ENCODE measurements around the gene ANKRD2.
A peak's percentile ranks its signal among the peaks of the same experiment; 100 is the strongest.

The ANKRD2 gene

DNA sequence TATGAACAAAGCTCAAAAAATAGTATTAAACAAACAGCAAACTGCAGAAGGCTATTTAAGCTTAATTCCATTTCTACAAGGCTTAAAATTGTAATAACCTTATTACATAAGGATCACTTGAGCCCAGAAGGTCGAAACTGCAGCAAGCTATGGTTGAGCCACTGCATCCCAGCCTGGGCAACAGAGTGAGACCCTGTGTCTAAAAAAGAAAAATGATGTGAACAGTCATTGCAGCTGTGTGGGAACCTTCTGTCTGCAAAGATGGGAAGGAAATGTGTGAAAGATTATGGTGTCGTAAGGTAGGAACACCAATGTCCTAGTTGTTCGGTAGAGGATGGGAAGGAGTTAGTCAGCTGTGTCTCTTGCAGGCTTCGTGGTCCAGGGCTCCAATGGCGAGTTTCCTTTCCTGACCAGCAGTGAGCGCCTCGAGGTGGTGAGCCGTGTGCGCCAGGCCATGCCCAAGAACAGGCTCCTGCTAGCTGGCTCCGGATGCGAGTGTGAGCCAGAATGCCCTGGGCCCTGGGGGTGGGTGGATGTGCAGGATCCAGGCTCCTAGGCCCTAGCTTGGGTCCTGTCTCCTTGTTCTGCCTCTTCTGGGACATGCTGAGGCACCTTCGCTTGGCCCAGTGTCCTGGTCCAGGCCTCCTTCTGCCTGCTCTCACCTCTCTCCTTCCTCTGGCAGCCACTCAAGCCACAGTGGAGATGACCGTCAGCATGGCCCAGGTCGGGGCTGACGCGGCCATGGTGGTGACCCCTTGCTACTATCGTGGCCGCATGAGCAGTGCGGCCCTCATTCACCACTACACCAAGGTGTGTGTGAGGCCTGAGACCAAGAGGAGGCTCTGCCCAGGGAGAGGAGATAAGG, 26.1 kb downstream of the ANKRD2 start:
- DNase-seq, result no peak

- DNase-seq, result no peak
Observed at GRCh38 chr10:97599272-97599619, 26.7 kb downstream of the ANKRD2 start.

GRCh38 chr10:97600616-97601015, 28.0 kb downstream of the ANKRD2 start:
- DNase-seq, result no peak

GRCh38 chr10:97601268-97602215, 29.0 kb downstream of the ANKRD2 start:
- DNase-seq, result peak in 1 of 2 donors; percentile 19

DNA sequence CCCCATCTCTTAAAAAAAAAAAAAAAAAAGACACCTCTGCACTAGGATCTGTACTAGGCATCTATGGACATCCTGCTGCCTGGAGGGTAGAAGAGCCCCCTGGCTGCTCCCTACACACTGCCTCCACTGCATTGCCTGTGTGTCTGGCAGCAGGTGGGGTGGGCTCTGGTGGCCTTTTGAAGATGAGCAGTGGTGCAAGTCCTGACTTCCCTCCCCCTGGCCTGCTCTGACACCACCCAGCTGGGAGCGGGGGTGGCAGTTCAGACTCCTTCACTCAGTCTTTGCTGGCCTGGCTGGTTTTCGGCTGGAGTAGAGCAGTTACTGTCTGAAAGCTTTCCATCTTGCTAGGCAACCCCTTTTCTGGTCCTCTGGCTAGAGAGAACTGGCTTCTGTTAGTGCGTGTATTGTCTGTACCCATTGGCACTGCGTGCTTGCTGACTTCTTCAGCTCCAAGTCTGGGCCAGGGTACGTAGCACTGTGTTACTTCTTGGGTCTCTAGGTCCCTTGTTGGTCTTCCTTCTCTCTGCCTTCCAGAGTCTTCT, 34.6 kb downstream of the ANKRD2 start:
- peak in 1 of 2 donors; percentile 35 for DNase-seq

DNA sequence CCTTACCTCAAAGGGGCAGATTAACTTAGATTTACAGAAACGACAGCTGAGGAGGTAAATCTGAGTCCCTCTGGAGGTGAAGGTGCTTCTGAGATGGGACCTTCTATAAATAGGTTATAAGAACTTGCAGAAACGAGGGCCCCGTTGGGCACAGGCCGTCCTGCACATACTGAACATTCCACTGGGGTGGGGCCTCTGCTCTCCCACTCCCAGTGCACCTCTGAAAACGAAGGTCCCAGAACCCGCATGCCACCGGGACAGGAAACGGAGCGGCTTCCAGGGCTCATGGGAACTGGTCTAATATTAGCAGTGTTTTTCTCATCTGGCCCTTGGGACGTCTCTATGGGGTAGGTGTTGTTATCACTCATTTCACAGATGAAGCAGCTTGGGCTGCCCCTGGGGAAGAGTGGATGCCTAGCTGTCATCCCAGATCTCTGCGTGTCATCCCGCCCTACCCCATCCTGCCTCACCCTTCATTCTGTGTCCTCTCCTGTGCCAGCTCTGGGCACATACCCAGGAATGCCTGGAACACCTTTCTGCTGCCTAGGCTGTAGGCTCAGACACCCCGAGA, 36.5 kb downstream of the ANKRD2 start:
- DNase-seq, result no peak

DNA sequence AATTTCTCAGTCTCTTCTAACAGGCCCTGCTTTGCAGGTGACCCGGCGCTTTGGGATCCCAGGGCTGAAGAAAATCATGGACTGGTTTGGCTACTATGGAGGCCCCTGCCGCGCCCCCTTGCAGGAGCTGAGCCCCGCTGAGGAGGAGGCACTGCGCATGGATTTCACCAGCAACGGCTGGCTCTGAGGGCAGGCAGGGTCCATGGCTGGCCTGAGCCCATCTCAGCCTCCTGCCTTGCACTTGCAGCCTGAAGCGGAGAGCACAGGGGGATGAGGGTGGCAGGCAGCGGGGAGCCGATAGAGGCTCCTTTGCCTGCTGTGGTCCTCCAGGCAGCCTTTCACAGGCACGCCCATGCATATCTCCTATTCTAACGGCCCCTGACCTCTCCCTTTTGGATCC, 38.9 kb downstream of the ANKRD2 start:
- DNase-seq, result no peak

GRCh38 chr10:97612386-97612785, 39.8 kb downstream of the ANKRD2 start:
- DNase-seq, result peak in 1 of 2 donors; percentile 11

DNA sequence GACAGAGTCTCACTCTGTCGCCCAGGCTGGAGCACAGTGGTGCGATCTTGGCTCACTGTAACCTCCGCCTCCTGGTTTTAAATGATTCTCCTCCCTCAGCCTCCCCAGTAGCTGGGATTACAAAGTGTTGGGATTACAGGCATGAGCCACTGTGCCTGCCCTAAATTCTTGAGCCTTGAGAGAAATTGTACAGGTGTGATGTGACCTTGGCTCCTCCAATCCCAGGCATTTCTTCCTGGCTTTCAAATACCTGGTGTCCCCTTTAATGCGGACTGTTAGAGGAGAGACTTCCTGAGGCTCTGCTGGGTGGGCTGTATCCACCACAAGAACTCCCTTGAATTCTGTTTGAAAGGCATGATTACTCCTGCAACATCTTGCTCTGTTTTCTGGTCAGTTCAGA, 45.7 kb downstream of the ANKRD2 start:
- DNase-seq, result no peak

DNA sequence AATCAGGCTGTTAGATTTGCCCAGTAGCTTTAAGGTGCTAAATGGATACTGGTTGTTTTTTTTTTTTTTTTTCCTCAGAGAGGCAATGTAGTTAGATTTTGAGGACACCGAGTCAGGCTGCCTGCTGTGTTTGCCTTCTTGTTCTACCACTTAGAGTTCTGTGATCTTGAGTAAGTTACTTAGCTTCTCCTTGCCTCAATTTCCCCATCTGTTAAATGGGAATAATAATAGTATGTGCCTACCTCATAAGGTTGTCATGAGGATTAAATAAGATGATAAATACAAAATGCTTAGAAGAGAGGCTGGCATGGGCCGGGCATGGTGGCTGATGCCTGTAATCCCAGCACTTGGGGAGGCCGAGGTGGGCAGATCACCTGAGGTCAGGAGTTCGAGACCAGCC, 46.2 kb downstream of the ANKRD2 start:
- no peak for DNase-seq

DNA sequence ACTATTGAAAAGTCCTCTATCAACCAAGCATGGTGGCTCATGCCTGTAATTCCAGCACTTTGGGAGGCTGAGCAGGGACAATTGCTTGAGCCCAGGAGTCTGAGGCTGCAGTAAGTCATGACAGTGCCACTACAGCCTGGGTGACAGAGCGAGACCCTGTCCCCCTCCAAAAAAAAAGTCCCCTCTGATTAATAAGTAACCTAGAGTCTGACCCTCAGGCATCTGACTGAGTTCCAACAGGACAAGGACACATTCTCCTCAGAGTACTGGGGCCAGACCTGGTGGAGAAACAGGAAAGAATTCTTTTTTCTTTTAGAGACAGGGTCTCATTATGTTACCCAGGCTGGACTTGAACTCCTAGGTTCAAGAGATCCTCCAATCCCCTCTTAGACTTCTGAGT, 50.7 kb downstream of the ANKRD2 start:
- DNase-seq, result no peak

DNA sequence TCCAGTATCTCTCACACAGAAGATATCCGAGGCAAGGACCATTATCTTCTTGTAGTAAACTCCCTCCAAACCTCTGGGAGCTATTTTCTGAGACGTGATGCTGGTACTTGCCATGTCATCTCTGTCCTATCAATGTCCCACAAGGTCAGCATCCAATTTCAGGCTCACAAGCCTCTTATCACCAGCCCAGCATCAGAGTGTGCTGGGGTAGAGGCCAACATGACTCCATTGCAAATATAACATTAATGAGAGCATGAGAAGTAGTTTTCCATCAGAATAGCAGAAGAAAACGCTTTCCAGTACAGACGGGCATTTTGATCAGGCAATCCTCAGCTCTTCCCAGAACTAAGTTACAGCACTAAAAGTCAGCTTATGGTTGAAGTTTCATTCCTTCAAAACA, 55.2 kb downstream of the ANKRD2 start:
- DNase-seq, result no peak

DNA sequence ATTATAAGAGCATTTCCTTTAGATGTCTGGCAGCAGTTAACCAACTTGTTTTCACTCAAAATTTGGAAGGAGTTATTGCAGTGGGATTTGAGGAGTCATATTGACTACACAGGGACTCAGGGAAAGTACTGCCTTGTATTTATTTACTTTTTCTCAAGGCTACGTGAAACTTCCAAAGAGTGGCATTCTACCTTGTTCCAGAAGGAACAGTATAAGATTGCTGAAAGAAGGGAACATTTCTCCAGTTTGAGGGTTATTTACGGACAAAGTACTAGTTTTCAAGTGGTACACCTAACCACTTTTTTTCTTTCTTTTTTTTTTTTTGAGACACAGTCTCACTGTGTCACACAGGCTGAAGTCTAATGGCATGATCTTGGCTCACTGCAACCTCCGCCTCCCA, 55.6 kb downstream of the ANKRD2 start:
- no peak for DNase-seq

- no peak for DNase-seq
Observed at GRCh38 chr10:97629289-97629688, 56.7 kb downstream of the ANKRD2 start.

DNA sequence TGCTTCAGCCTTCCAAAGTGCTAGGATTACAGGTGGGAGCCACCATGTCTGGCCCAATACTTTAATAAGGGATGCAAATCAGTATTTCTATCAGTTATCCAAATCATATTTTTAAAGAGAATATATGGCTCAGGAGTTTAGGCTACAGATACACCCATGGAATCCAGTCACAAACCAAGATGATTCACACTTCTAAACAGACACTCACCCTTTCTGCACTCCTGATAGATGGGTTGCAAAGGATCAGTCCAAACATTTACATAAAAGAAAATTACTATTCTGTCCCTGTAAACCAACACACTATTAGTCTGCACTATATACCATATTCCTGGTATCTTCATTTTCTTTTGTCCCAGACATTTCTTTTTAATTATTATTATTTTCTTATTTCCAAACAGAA, 58.5 kb downstream of the ANKRD2 start:
- DNase-seq, result no peak

GRCh38 chr10:97632949-97633884, 60.6 kb downstream of the ANKRD2 start, which contains the start of gene MORN4:
TSS of gene MORN4 (minus strand) at chr10:97633500. CDS start at chr10:97619653, 13,847 bp downstream.
- DNase-seq, result peak; percentile 89 to 93
